Astrocyte of the cerebellum (primary cell): ENCODE measurements around the gene B3GNT9.
"Not testable (repeated sequence)": the region's sequence is repeated elsewhere in the genome, so short reads cannot be mapped to it uniquely, and the experiment has no call there.

Experiments used
- DNase-seq: peaks from one replicate; pipeline ENCODE4 v3.0.0-alpha.2; 2011; ENCODE audit warnings: low read depth
- H3K4me3 ChIP-seq: 2 replicates; pipeline ENCODE4 v1.5.1; 2011; ENCODE audit warnings: mild to moderate bottlenecking, low read depth, low read length, moderate library complexity
- in situ Hi-C: cut with HindIII; loops from 2 replicates; pipeline ENCODE4 v1.10.0; 2017; ENCODE audit warnings: low sequenced_read_pairs
- TF ChIP-seq, protein P1 (sequence below): IDR thresholded peaks from 2 replicates; pipeline ENCODE4 v1.5.1; 2012; ENCODE audit warnings: low read length, low read depth, moderate library complexity, mild to moderate bottlenecking; ENCODE audit errors: missing control alignments

The B3GNT9 gene

DNA sequence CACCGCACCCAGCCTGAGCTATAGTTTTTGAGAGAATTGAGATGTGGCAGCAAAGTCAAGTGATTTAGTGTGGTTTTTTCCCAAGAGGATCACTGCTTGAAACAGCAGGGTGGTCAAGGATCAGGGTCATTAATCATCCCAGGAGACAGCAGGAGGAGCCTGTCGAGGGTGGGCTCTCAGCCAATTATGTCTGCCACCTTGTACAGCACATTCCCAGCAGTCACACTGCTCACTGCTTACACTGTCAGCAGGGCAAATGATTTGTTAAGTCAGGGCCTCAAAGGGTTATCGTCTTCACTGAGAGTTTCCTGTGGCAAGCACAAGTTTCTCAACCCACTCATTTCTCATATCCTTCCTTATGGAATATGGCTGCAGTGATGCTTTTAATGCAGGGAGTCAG, 13.2 kb downstream of the B3GNT9 start:
- no peak for DNase-seq
- TF ChIP-seq, protein P1, sequence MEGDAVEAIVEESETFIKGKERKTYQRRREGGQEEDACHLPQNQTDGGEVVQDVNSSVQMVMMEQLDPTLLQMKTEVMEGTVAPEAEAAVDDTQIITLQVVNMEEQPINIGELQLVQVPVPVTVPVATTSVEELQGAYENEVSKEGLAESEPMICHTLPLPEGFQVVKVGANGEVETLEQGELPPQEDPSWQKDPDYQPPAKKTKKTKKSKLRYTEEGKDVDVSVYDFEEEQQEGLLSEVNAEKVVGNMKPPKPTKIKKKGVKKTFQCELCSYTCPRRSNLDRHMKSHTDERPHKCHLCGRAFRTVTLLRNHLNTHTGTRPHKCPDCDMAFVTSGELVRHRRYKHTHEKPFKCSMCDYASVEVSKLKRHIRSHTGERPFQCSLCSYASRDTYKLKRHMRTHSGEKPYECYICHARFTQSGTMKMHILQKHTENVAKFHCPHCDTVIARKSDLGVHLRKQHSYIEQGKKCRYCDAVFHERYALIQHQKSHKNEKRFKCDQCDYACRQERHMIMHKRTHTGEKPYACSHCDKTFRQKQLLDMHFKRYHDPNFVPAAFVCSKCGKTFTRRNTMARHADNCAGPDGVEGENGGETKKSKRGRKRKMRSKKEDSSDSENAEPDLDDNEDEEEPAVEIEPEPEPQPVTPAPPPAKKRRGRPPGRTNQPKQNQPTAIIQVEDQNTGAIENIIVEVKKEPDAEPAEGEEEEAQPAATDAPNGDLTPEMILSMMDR = no peak
- H3K4me3 ChIP-seq = no peak overlapping the region
- in situ Hi-C loops = no loop called here

DNA sequence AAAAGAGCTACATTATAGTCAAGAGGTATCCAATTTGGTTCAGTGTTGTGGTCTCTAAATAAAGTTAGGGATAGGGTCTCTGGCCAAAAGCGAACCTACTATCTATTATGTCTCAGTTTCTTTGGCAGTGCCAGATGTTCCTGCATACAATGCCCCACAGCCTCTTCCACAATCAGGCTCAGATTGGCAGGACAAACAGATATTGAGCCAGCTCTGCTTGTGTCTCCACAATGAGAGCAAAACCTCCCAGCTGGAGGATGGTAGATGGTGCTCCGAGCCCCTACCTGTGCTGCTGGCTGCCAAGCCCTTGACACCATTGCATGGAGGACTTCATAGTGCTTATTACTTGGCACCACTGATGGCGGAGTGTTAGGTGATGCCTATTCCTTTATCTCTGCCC, 21.4 kb downstream of the B3GNT9 start:
- H3K4me3 ChIP-seq = no peak overlapping the region
- DNase-seq = no peak
- in situ Hi-C loops = no loop called here
- TF ChIP-seq, protein P1 = no peak

DNA sequence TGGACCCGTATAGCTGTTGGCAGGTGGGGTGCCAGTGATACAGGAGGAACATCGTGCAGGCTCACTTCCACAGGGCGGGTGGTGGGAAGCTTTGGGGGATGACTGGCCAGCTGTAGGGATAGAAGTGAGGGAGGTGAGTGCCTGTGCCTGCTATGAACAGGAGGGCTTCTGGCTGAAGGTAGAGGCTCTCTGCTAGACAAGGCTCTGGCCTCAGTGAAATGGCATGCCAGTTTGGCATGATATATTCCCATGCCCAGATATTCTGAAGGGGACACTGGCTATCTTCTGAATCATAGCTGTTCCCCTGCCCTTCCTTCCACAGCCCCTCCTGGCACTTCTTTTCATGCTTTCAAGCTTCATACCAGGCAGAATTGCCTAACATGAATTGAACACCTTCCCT, 21.9 kb downstream of the B3GNT9 start:
- TF ChIP-seq, protein P1 = no peak
- in situ Hi-C loops = no loop called here
- no peak for DNase-seq
- H3K4me3 ChIP-seq = no peak overlapping the region

DNA sequence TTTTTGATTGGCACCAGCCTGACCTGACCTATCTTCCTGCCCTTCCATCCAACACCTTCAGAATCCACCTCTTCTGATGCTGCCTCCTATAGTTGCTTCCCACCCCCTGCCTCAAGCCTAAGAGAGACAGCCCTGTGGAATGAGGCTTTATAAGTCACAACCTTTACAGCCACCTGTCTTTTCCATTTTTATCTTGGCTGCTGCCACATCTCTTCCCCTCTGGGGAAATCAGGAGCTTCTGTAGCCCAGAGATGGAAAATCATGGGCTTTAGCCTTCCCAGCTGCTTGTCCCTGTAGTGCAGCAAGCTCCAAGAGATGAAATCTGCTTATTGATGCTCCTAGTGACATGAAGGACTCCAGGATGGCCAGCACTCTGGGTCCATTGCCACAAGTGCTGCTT, 22.4 kb downstream of the B3GNT9 start:
- no peak overlapping the region for H3K4me3 ChIP-seq
- in situ Hi-C loops = no loop called here
- TF ChIP-seq, protein P1 = no peak

DNA sequence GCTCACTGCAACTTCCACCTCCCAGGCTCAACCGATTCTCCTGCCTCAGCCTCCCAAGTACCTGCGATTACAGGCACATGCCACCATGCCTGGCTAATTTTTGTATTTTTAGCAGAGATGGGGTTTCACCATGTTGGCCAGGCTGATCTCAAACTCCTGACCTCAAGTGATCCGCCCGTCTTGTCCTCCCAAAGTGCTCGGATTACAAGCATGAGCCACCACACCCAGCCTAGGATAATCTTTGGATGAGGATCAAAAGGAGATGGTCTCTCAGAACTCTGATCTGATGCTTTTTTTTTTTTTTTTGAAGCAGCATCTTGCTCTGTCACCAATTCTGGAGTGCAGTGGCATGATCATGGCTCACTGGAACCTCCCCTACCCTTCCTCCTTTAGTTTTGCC, 28.0 kb downstream of the B3GNT9 start:
- H3K4me3 ChIP-seq, in situ Hi-C loops, DNase-seq: not testable (repeated sequence)

More for the DNA sequence above, 22.4 kb downstream of the B3GNT9 start:
- DNase-seq = no peak

DNA sequence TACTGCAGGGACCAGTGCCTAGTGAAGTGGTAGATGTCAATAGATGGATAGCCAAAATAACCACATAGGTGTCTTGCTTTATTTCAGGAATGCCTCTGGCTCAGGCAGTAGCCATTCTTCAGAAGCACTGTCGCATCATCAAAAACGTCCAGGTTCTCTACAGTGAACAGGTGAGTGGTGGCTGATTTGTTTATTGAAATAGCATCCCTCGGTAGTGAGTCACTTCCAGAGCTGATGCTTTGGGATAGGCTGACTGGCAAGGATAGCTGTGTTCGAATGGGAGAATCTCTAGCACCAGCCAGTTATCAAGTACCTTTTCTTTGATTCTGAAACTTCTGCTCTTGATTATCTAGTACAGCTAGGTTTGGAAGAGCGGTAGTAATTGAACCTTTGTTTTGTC, 30.8 kb downstream of the B3GNT9 start:
- no peak overlapping the region for H3K4me3 ChIP-seq
- DNase-seq = no peak
- TF ChIP-seq, protein P1 = no peak
- in situ Hi-C loops = no loop called here

DNA sequence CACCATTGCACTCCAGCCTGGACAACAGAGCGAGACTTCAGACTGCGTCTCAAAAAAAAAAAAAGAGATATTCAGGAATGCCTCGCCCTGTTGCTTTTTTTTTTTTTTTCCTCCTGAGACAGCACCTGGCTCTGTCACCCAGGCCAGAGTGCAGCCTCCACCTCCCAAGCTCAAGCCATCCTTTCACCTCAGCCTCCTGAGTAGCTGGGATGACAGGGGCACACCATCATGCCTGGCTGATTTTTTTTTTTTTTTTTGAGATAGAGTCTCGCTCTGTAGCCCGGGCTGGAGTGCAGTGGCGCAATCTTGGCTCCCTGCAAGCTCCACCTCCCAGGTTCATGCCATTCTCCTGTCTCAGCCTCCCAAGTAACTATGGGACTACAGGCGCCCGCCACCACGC, 33.1 kb downstream of the B3GNT9 start:
- no peak overlapping the region for H3K4me3 ChIP-seq
- DNase-seq = no peak
- TF ChIP-seq, protein P1 = no peak
- in situ Hi-C loops = no loop called here
